ENCODE results near the gene AKR7A3. TPM values are rescaled to one million over a fixed set of nuclear protein-coding genes. Genes with fewer than 3 reads are reported as not detected.

The AKR7A3 gene
- total and polyA plus RNA-seq, 2 experiments from 2014 or later: 0.11 to 0.18 TPM

DNA sequence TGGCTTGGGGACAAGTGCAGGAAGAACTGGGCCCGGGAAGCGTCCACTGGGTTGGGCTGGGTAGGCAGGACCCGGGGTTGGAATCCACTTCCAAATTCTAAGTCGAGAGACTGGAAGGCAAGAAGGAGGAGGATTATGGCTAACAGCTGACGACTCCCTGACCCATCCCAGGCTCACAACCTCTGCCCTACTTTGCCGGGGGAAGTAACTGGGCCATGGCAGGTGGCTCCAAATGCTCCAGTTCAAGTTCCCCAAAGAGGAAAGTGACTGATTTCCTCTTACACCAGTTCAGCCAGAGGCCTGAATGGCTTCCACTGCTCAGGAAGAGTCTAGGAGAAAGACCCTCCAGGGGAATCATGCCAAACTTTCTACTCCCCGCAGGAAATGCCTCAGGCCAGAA is 48.7 kb downstream of the AKR7A3 start:
- H3K9me3 ChIP-seq (ENCODE audit: low read depth): no peaks in the 10 kb centered on the region

DNA sequence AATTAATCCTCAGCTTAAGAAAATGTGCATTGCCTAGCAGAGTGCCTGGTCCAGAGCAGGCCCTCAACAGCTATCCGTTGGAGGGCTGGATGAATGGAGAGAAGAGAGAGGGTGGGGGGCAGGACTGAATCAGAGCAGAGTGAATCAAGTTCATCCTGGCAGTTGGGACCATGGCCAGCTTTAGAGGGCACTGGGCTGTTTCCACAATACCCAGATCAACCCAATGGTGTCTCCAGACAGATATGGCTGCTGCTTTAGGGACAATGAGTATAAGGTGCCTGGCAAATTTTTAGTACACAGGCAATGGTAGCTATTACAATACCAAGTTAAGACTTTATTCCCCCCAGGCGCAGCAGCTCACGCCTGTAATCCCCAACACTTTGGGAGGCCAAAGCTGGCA is 54.3 kb downstream of the AKR7A3 start:
- no peak overlapping the region for H3K9ac ChIP-seq
- no peaks in the 10 kb centered on the region for H3K27me3 ChIP-seq (replicated peaks; ENCODE audit: insufficient read depth)
- TF ChIP-seq EZH2 (IDR thresholded peaks at IDR 0.05; ENCODE audit: insufficient read depth, poor library complexity, severe bottlenecking) (no peak), EZH2phosphoT487 (IDR thresholded peaks at IDR 0.05; ENCODE audit: insufficient read depth, low read depth) (no peak)
- H3K4me3 ChIP-seq: no peak overlapping the region
- 96 to 99% methylated on average over 3 of the region's 3 CpGs for WGBS, 2 experiments (ENCODE audit: low coverage in 1 of 2, low lambda C conversion rate in 2 of 2, missing lambda C conversion rate in 2 of 2)
- no peaks in the 10 kb centered on the region for H3K4me1 ChIP-seq (ENCODE audit: insufficient read depth)
- H2AFZ ChIP-seq: no peak overlapping the region
- no peaks in the 10 kb centered on the region for H4K20me1 ChIP-seq (ENCODE audit: insufficient read depth)
- H3K79me2 ChIP-seq (ENCODE audit: insufficient read depth): no peaks in the 10 kb centered on the region
- H3F3A ChIP-seq (ENCODE audit: insufficient read depth): peaks cover 7% of the 10 kb centered on the region; the same call in 1 of the 2 replicates
- in situ Hi-C loops (cut with MboI): no loop called here
- H3K9me3 ChIP-seq (ENCODE audit: low read depth): no peaks in the 10 kb centered on the region
- H3K36me3 ChIP-seq (ENCODE audit: low read depth): peaks cover 27% of the 10 kb centered on the region; the same call in 1 of the 2 replicates
- H3K27ac ChIP-seq: no peak overlapping the region
- no peak overlapping the region for H3K4me2 ChIP-seq (ENCODE audit: unreplicated experiment)
- DNase-seq: no peak
- H3K9me2 ChIP-seq (ENCODE audit: insufficient read depth): no peaks in the 10 kb centered on the region

More for the DNA sequence above, 48.7 kb downstream of the AKR7A3 start:
- peaks cover 7% of the 10 kb centered on the region; the same call in 1 of the 2 replicates for H3F3A ChIP-seq (ENCODE audit: insufficient read depth)
- peaks cover 44% of the 10 kb centered on the region for H3K36me3 ChIP-seq (ENCODE audit: low read depth)
- H3K9ac ChIP-seq: no peak overlapping the region
- no peak for DNase-seq
- no peaks in the 10 kb centered on the region for H3K4me1 ChIP-seq (ENCODE audit: insufficient read depth)
- in situ Hi-C loops (cut with MboI): no loop called here
- no peak for TF ChIP-seq EZH2 (IDR thresholded peaks at IDR 0.05; ENCODE audit: insufficient read depth, poor library complexity, severe bottlenecking)
- TF ChIP-seq EZH2phosphoT487 (IDR thresholded peaks at IDR 0.05; ENCODE audit: insufficient read depth, low read depth): no peak
- no peaks in the 10 kb centered on the region for H3K9me2 ChIP-seq (ENCODE audit: insufficient read depth)
- no peak overlapping the region for H3K4me3 ChIP-seq
- H2AFZ ChIP-seq: no peak overlapping the region
- H3K79me2 ChIP-seq (ENCODE audit: insufficient read depth): peaks cover 15% of the 10 kb centered on the region
- WGBS, 2 experiments (ENCODE audit: low coverage in 1 of 2, low lambda C conversion rate in 2 of 2, missing lambda C conversion rate in 2 of 2): 90 to 94% methylated on average over 7 of the region's 7 CpGs
- H3K27me3 ChIP-seq (replicated peaks; ENCODE audit: insufficient read depth): no peaks in the 10 kb centered on the region
- H3K4me2 ChIP-seq (ENCODE audit: unreplicated experiment): no peak overlapping the region
- no peaks in the 10 kb centered on the region for H4K20me1 ChIP-seq (ENCODE audit: insufficient read depth)
- H3K27ac ChIP-seq: no peak overlapping the region

Small RNAs within 50 kb of the gene (small RNA-seq; reads per million reads assigned to genes)
- gene RNU6-1099P (ENCODE audit: low read depth, low replicate concordance): not detected

Other genes with a start within 250 kb of the AKR7A3 start
- gene UBR4, start 78.5 kb downstream of the AKR7A3 start, total RNA-seq (2014; rRNA removed; shearing (Covaris generic)): 63.7 and 69.9 TPM in 2 replicates
- 45.4 and 49.4 TPM in 2 replicates for gene UBR4, start 78.5 kb downstream of the AKR7A3 start, polyA plus RNA-seq (2016; fragmentation: Nextera tagmentation; extraction: Ambion mirVana)
- 58.7 and 69.4 TPM in 2 replicates for gene EMC1, start 37.2 kb downstream of the AKR7A3 start, total RNA-seq (2014; rRNA removed; shearing (Covaris generic))
- gene EMC1, start 37.2 kb downstream of the AKR7A3 start, polyA plus RNA-seq (2016; fragmentation: Nextera tagmentation; extraction: Ambion mirVana): 54.5 and 56.9 TPM in 2 replicates
- 26.9 and 37.1 TPM in 2 replicates for gene MRTO4, start 37.0 kb downstream of the AKR7A3 start, total RNA-seq (2014; rRNA removed; shearing (Covaris generic))
- gene MRTO4, start 37.0 kb downstream of the AKR7A3 start, polyA plus RNA-seq (2016; fragmentation: Nextera tagmentation; extraction: Ambion mirVana): 36.6 and 38.4 TPM in 2 replicates
- gene AKR7A2, start 23.4 kb upstream of the AKR7A3 start, total RNA-seq (2014; rRNA removed; shearing (Covaris generic)): 93.1 and 116 TPM in 2 replicates
- gene AKR7A2, start 23.4 kb upstream of the AKR7A3 start, polyA plus RNA-seq (2016; fragmentation: Nextera tagmentation; extraction: Ambion mirVana): 96.6 and 97.1 TPM in 2 replicates
- gene SLC66A1, start 23.6 kb upstream of the AKR7A3 start, total RNA-seq (2014; rRNA removed; shearing (Covaris generic)): 16.2 and 20.5 TPM in 2 replicates
- gene SLC66A1, start 23.6 kb upstream of the AKR7A3 start, polyA plus RNA-seq (2016; fragmentation: Nextera tagmentation; extraction: Ambion mirVana): 13.1 and 13.5 TPM in 2 replicates
- 188 and 229 TPM in 2 replicates for gene CAPZB, start 196.8 kb upstream of the AKR7A3 start, total RNA-seq (2014; rRNA removed; shearing (Covaris generic))
- 494 and 506 TPM in 2 replicates for gene CAPZB, start 196.8 kb upstream of the AKR7A3 start, polyA plus RNA-seq (2016; fragmentation: Nextera tagmentation; extraction: Ambion mirVana)